ENCODE data around the gene EXOC3. TPM values are rescaled to one million over a fixed set of nuclear protein-coding genes. Genes with fewer than 3 reads are reported as not detected.

Gene EXOC3
- 10 to 100 TPM; 45.7 to 68.7 (median 48.5) TPM for total RNA-seq
- polyA plus RNA-seq: 10 to 100 TPM; 18.6 to 60.9 (median 36.1) TPM

DNA sequence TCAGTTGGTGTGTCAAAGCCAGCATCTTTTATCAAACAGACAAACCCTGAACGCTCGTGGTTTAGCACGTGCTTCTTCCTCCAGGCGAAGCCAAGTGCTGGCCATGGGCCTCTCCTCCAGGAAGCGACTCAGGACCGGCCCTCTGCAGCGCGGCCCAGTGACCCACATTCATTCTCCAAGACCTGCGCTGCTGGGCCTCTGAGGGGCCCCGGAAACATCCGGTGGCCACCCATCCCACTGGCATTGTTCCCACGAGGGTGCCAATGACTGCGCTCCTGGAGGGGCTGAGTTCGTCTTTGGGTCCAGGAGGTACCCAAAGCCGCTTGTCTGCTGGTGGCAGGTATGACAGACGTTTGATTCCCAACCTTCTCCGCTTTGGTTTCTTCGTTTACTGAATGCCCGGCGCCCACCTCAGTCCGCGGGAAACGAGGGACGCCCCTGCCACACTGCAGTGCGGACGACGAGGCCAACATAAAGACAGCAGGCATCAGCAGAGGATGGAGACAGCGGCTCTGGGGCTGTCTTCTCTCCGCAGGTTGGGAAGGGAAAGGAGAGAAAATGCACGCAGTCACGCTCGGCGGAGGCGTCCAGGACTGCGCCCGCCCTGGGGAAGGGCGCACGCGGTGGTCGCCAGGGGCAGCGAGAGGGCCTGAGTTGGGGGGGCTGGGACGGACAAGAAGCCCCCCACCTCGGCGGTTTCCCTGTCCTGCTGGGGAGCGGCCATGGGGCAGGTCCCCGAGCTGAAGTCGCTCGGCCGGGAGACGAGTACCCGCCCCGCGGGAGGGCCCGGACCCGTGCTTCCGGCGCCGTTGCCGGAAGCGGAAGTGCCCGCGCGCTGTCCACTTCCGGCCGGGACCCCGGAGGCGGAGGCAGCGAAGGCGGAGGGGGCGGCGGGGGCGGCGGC is at the start of gene EXOC3:
EXOC3 (plus strand) TSS at position 842 of the 904 bp plus-strand sequence. CDS start 3,030 bp downstream, outside the sequence.
- Histone ChIP-seq H3K4me1 (peaks cover 0 to 27% (median 23%) of the 10 kb centered on the region in 4 donors), H3K9me3 (no peaks in the 10 kb centered on the region), H3K27me3 (peaks cover 0 to 10% (median 5%) of the 10 kb centered on the region in 3 donors), H3K27ac (peak within 1 kb of the TSS; percentile 81 to 92 (median 83)), H3K4me3 (peak within 1 kb of the TSS; percentile 81 to 95 (median 83)), H3K36me3 (peaks cover 0 to 21% (median 9%) of the 10 kb centered on the region in 4 donors)
- DNase-seq: peak; percentile 86
- TF ChIP-seq EP300 (IDR thresholded peaks at IDR 0.05) (no peak), POLR2A (IDR thresholded peaks at IDR 0.05) (peak; percentile 46 to 64), POLR2AphosphoS5 (IDR thresholded peaks at IDR 0.05) (peak; percentile 70 to 94 (median 88))
- TF ChIP-seq, protein P1, sequence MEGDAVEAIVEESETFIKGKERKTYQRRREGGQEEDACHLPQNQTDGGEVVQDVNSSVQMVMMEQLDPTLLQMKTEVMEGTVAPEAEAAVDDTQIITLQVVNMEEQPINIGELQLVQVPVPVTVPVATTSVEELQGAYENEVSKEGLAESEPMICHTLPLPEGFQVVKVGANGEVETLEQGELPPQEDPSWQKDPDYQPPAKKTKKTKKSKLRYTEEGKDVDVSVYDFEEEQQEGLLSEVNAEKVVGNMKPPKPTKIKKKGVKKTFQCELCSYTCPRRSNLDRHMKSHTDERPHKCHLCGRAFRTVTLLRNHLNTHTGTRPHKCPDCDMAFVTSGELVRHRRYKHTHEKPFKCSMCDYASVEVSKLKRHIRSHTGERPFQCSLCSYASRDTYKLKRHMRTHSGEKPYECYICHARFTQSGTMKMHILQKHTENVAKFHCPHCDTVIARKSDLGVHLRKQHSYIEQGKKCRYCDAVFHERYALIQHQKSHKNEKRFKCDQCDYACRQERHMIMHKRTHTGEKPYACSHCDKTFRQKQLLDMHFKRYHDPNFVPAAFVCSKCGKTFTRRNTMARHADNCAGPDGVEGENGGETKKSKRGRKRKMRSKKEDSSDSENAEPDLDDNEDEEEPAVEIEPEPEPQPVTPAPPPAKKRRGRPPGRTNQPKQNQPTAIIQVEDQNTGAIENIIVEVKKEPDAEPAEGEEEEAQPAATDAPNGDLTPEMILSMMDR (IDR thresholded peaks at IDR 0.05): no peak
- WGBS, 2 donors: 4 to 6% methylated on average over 73 of the region's 73 CpGs
- intact Hi-C loops (cut with DNase I): loop anchor here (1.0 to 10.0 kb wide), 4 partner anchors 30 to 450 kb away; partner anchors contain the start of genes BRD9, CEP72, PDCD6 and TRIP13

DNA sequence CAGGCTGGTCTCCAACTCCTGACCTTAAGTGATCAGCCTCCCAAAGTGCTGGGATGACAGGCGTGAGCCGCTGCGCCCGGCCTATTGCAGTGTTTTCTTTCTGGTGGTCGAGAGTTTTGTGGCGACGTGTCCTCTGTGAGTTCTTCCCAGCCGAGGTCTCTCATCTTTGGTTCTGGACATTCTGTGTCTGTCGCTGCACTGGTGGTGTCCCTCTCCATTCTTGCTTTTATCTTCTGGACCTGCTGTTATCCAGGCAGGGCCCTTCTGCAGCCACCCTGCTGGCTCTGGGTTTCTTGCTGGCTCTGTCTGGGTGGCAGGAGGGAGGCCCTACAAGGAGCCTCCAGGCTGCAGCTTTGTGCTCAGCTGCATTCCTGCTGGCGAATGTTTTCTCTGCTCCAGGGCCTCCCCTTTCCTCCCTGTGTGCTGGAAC is 49.1 kb upstream of the EXOC3 start:
- whole genome bisulfite sequencing, 2 donors: 87 to 89% methylated on average over 10 of the region's 10 CpGs
- Histone ChIP-seq H3K9me3 (no peaks in the 10 kb centered on the region), H3K27me3 (peaks cover 0 to 9% (median 0%) of the 10 kb centered on the region in 3 donors), H3K4me3 (no peak overlapping the region), H3K27ac (no peak overlapping the region), H3K4me1 (no peaks in the 10 kb centered on the region), H3K36me3 (no peaks in the 10 kb centered on the region)
- no peak for DNase-seq
- intact Hi-C loops (cut with DNase I): no loop called here
- TF ChIP-seq POLR2A (IDR thresholded peaks at IDR 0.05): no peak
- TF ChIP-seq, protein P1 (IDR thresholded peaks at IDR 0.05): no peak
- TF ChIP-seq POLR2AphosphoS5 (IDR thresholded peaks at IDR 0.05): no peak
- no peak for TF ChIP-seq EP300 (IDR thresholded peaks at IDR 0.05)

DNA sequence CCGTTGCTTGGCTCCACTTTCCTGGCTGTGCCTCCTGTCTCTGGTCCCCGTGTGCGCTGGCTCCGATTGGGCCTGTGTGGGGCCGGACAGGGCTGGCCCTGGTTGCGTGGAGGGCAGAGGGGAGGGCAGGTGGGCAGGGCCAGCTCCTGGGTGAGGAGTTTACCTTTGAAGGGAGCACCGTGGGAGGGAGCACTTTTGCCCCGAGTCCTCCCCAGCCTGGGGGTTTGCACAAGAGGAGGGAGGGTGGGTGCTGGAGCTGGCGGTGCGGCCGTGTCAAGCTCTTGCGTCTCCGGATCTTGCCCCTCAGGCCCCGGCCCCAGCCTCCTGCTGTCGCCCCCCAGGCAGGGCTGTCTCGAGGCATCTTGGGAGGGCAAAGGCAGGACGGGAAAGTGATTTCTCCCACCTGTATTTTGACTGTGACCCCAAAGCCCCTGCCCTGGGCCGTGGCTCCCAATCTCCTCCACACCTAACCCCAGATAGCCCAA is 48.3 kb upstream of the EXOC3 start:
- 85 to 92% methylated on average over 18 of the region's 18 CpGs for WGBS, 2 donors

DNA sequence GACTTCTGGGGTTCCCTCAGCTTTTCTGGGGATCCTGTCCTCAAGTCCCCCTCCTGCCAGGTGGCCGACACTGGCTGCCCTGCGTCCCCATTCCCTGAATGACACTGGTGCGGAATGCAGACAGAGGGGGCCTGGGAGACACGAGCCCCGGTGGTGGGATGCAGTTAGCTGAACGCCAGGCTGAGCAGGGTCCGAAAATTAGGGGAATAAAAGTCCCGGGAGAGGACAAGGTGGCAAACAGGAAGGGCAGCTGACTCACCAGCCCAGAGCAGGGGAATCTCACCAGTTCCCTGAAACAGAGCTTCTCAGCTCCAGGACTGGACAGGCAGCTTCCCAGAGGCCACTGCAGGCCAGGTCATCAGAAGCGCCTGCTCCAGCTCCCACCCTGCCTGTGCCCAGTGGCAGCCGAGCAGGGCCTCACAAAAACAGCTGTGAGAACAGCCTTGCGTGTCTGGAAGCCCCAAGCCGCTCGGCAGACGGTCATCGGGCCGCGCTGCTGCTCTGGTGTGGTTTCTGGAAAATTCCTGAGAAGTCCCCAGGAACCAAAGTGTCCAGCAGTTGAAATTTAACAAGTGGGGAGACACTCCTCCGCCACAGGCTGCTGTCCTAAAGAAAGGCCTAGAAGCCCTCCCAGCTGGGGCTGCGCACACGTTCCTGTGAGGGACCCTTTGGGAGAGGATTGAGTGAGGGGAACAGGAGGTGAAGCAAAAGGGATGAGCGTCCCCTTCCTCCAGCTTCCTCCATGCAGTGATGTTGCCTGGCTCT is 47.6 kb upstream of the EXOC3 start:
- peak overlapping the region in 2 of 4 donors; percentile 18 to 27 for H3K27ac ChIP-seq
- no peaks in the 10 kb centered on the region for H3K36me3 ChIP-seq
- peaks cover 0 to 20% (median 0%) of the 10 kb centered on the region in 3 donors for H3K27me3 ChIP-seq
- peaks cover 0 to 14% (median 11%) of the 10 kb centered on the region in 4 donors for H3K4me1 ChIP-seq
- intact Hi-C loops (cut with DNase I): no loop called here
- H3K4me3 ChIP-seq: no peak overlapping the region
- WGBS, 2 donors: 77 to 81% methylated on average over 21 of the region's 21 CpGs
- TF ChIP-seq EP300 (IDR thresholded peaks at IDR 0.05) (no peak), POLR2AphosphoS5 (IDR thresholded peaks at IDR 0.05) (no peak), POLR2A (IDR thresholded peaks at IDR 0.05) (no peak)
- TF ChIP-seq, protein P1 (IDR thresholded peaks at IDR 0.05): no peak
- H3K9me3 ChIP-seq: no peaks in the 10 kb centered on the region
- peak; percentile 57 for DNase-seq

More for the DNA sequence above, 48.3 kb upstream of the EXOC3 start:
- intact Hi-C loops (cut with DNase I): no loop called here
- Histone ChIP-seq H3K36me3 (no peaks in the 10 kb centered on the region), H3K27me3 (peaks cover 0 to 14% (median 0%) of the 10 kb centered on the region in 3 donors), H3K4me3 (no peak overlapping the region), H3K27ac (peak overlapping the region in 1 of 4 donors; percentile 10), H3K4me1 (peaks cover 0 to 8% (median 4%) of the 10 kb centered on the region in 4 donors), H3K9me3 (no peaks in the 10 kb centered on the region)
- TF ChIP-seq POLR2AphosphoS5 (IDR thresholded peaks at IDR 0.05) (no peak), POLR2A (IDR thresholded peaks at IDR 0.05) (no peak), EP300 (IDR thresholded peaks at IDR 0.05) (no peak)
- TF ChIP-seq, protein P1 (IDR thresholded peaks at IDR 0.05): no peak
- peak; percentile 56 for DNase-seq

Measured in sigmoid colon (tissue), 7 donors.